CD4-positive, alpha-beta T cell treated with Interleukin-17A for 1 hour (primary cell): ENCODE results near the gene NXT1.
A peak's percentile ranks its signal among the peaks of the same experiment; 100 is the strongest.
"Not testable (repeated sequence)": the region's sequence is repeated elsewhere in the genome, so short reads cannot be mapped to it uniquely, and the experiment has no call there.

Experiments
- DNase-seq: peaks from one replicate; pipeline ENCODE4 v3.0.0-alpha.2; 2020

NXT1 gene

GRCh38 chr20:23331450-23332350 is 18.9 kb upstream of the NXT1 start:
- DNase-seq = no peak

GRCh38 chr20:23332467-23332866 is 18.1 kb upstream of the NXT1 start:
- no peak for DNase-seq

- no peak for DNase-seq
These were observed 16.5 kb upstream of the NXT1 start for GRCh38 chr20:23334111-23334510.

GRCh38 chr20:23335521-23335920 is 15.1 kb upstream of the NXT1 start:
- DNase-seq = no peak

GRCh38 chr20:23336476-23336875 is 14.1 kb upstream of the NXT1 start:
- DNase-seq = no peak

GRCh38 chr20:23337312-23337711 is 13.3 kb upstream of the NXT1 start:
- no peak for DNase-seq

- no peak for DNase-seq
These were observed 10.6 kb upstream of the NXT1 start for GRCh38 chr20:23339986-23340385.

GRCh38 chr20:23340524-23340923 is 10.1 kb upstream of the NXT1 start:
- peak; percentile 35 for DNase-seq

- DNase-seq = no peak
These were observed 9.5 kb upstream of the NXT1 start for GRCh38 chr20:23341073-23341472.

- DNase-seq = no peak
These were observed 7.0 kb upstream of the NXT1 start for GRCh38 chr20:23343590-23343989.

GRCh38 chr20:23344336-23344735 is 6.3 kb upstream of the NXT1 start:
- DNase-seq = no peak

GRCh38 chr20:23346002-23346401 is 4.6 kb upstream of the NXT1 start:
- no peak for DNase-seq

GRCh38 chr20:23347791-23348190 is 2.8 kb upstream of the NXT1 start:
- no peak for DNase-seq

- DNase-seq = not testable (repeated sequence)
These were observed 2.1 kb upstream of the NXT1 start for GRCh38 chr20:23348510-23348909.

GRCh38 chr20:23349338-23350195 is 1.0 kb upstream of the NXT1 start:
- DNase-seq = peak; percentile 88

- peak; percentile 82 for DNase-seq
These were observed 580 bp downstream of the NXT1 start for GRCh38 chr20:23350904-23351838.

- DNase-seq = no peak
These were observed 5.6 kb downstream of the NXT1 start for GRCh38 chr20:23356203-23356602.

GRCh38 chr20:23357767-23358562 is 7.4 kb downstream of the NXT1 start:
- DNase-seq = peak; percentile 100

- no peak for DNase-seq
These were observed 7.9 kb downstream of the NXT1 start for GRCh38 chr20:23358563-23358906.

GRCh38 chr20:23358923-23359593 is 8.5 kb downstream of the NXT1 start:
- no peak for DNase-seq

- no peak for DNase-seq
These were observed 9.9 kb downstream of the NXT1 start for GRCh38 chr20:23360531-23360930.

- no peak for DNase-seq
These were observed 10.5 kb downstream of the NXT1 start for GRCh38 chr20:23361119-23361475.
